HCT116 (cell line): ENCODE results near the gene GRK2. TPM values are rescaled to one million over a fixed set of nuclear protein-coding genes. Genes with fewer than 3 reads are reported as not detected.

Source experiments
- ATAC-seq: fragments of 200-7000 bp; cut with Tn5 transposase; 2 replicates; pipeline ENCODE4 v1.9.1; 2020; ENCODE audit warnings: mild to moderate bottlenecking, moderate library complexity
- BruUV-seq: library from RNA; stranded (reverse); fragments of 400-500 nt; replicated peaks from 2 replicates; lab custom pipeline; 2021; lab: Mats Ljungman, UMichigan
- CTCF ChIA-PET: fragments of 300-600 bp; sonication (Branson Sonifier 250); formaldehyde crosslinking; loops from one replicate; lab custom pipeline; 2021; ENCODE audit warnings: antibody characterized with exemption; lab: Charles Lee
- POLR2A ChIA-PET: fragments of 300-600, 350-600 bp; sonication (Branson Sonifier 250); formaldehyde crosslinking; loops from one replicate; lab custom pipeline; 2021; ENCODE audit warnings: antibody characterized with exemption; lab: Charles Lee
- RAD21 ChIA-PET, 2 experiments: fragments of 300-600 bp; sonication (Branson Sonifier 250); formaldehyde crosslinking; loops; one replicate each; lab custom pipeline; 2023; ENCODE audit warnings: low total read pairs in 2 of 2; ENCODE audit not compliant: uncharacterized antibody in 2 of 2, unreplicated experiment in 2 of 2, low non-redundant PET in 1 of 2; lab: Charles Lee
- DNase-seq: peaks from one replicate; pipeline ENCODE4 v3.0.0-alpha.2; 2010; ENCODE audit warnings: low read depth, low spot score
- H2AFZ ChIP-seq: fragments of 200-600 bp; shearing (Covaris generic), sonication (generic); 2 replicates; pipeline ENCODE4 v1.6.1; 2017; ENCODE audit warnings: low read depth, mixed run types, mixed read lengths, antibody characterized with exemption, low read length; ENCODE audit not compliant: poor library complexity, severe bottlenecking
- H3K27ac ChIP-seq: 2 replicates; pipeline ENCODE4 v1.5.1; 2012; ENCODE audit warnings: low read depth, low read length
- H3K27me3 ChIP-seq: fragments of 200-600 bp; sonication (generic); 2 replicates; pipeline ENCODE4 v1.6.1; 2016; ENCODE audit warnings: mixed run types, low read length, mixed read lengths; ENCODE audit not compliant: insufficient read depth
- H3K36me3 ChIP-seq, 2 experiments: fragments of 200-500 bp in 1 of 2; fragments of 200-600 bp in 1 of 2; sonication (Bioruptor generic) in 1 of 2; sonication (generic) in 1 of 2; 2 replicates each; pipeline versions ENCODE4 v1.5.1 to v1.6.1; 2014 to 2016; ENCODE audit warnings: low read length in 2 of 2, inconsistent platforms in 1 of 2, mixed read lengths in 1 of 2, mixed run types in 1 of 2; ENCODE audit not compliant: insufficient read depth in 2 of 2, control insufficient read depth in 1 of 2
- H3K4me1 ChIP-seq, 2 experiments: fragments of 200-600 bp in 1 of 2; sonication (generic) in 1 of 2; 2 replicates each; pipeline versions ENCODE4 v1.5.1 to v1.6.1; 2012 to 2017; ENCODE audit warnings: low read length in 2 of 2, inconsistent platforms in 1 of 2, mild to moderate bottlenecking in 1 of 2, mixed read lengths in 1 of 2, mixed run types in 1 of 2, moderate library complexity in 1 of 2; ENCODE audit not compliant: insufficient read depth in 2 of 2, control insufficient read depth in 1 of 2
- H3K4me2 ChIP-seq: fragments of 200-600 bp; sonication (generic); 2 replicates; pipeline ENCODE4 v1.6.1; 2017; ENCODE audit warnings: mixed run types, low read length, mixed read lengths
- H3K4me3 ChIP-seq, 2 experiments: fragments of 200-600 bp in 1 of 2; sonication (generic) in 1 of 2; replicated peaks in 1 of 2; 2 replicates each; pipeline ENCODE4 v1.5.1; 2011 to 2016; ENCODE audit warnings: low read length in 2 of 2, control low read depth in 1 of 2, low read depth in 1 of 2, mild to moderate bottlenecking in 1 of 2, mixed read lengths in 1 of 2, mixed run types in 1 of 2
- H3K79me2 ChIP-seq: fragments of 200-600 bp; sonication (generic); 2 replicates; pipeline ENCODE4 v1.6.1; 2017; ENCODE audit warnings: mild to moderate bottlenecking, mixed run types, low read length, moderate library complexity, mixed read lengths; ENCODE audit not compliant: insufficient read depth
- H3K9ac ChIP-seq: fragments of 200-600 bp; sonication (generic); 2 replicates; pipeline ENCODE4 v1.6.1; 2016; ENCODE audit warnings: low read length, mixed read lengths
- H3K9me2 ChIP-seq: fragments of 200-600 bp; sonication (generic), shearing (Covaris generic); 2 replicates; pipeline ENCODE4 v1.6.1; 2017; ENCODE audit warnings: mixed run types, mild to moderate bottlenecking, moderate library complexity; ENCODE audit not compliant: insufficient read depth
- H3K9me3 ChIP-seq, 2 experiments: fragments of 200-500 bp in 1 of 2; fragments of 200-600 bp in 1 of 2; sonication (Bioruptor generic) in 1 of 2; sonication (generic) in 1 of 2; 2 replicates each; pipeline ENCODE4 v1.6.1; 2014 to 2017; ENCODE audit warnings: low read length in 2 of 2, mixed read lengths in 2 of 2, inconsistent platforms in 1 of 2, low read depth in 1 of 2, mild to moderate bottlenecking in 1 of 2, mixed run types in 1 of 2, moderate library complexity in 1 of 2; ENCODE audit not compliant: control insufficient read depth in 1 of 2, insufficient read depth in 1 of 2
- H4K20me1 ChIP-seq: fragments of 200-600 bp; sonication (generic), shearing (Covaris generic); 2 replicates; pipeline ENCODE4 v1.6.1; 2017; ENCODE audit warnings: mixed run types, mild to moderate bottlenecking, moderate library complexity; ENCODE audit not compliant: insufficient read depth
- CEBPB ChIP-seq: IDR thresholded peaks from 2 replicates; pipeline ENCODE4 v1.6.1; 2012; ENCODE audit warnings: low read depth
- EGR1 ChIP-seq: IDR thresholded peaks from 2 replicates; pipeline ENCODE4 v1.6.1; 2012; ENCODE audit warnings: low read depth
- ELF1 ChIP-seq: IDR thresholded peaks from 2 replicates; pipeline ENCODE4 v1.6.1; 2012; ENCODE audit warnings: low read depth, borderline replicate concordance
- FOSL1 ChIP-seq: IDR thresholded peaks from 2 replicates; pipeline ENCODE4 v1.6.1; 2012; ENCODE audit warnings: low read depth
- JUND ChIP-seq: IDR thresholded peaks from 2 replicates; pipeline ENCODE4 v1.6.1; 2012
- POLR2AphosphoS5 ChIP-seq: IDR thresholded peaks from 2 replicates; pipeline ENCODE4 v1.6.1; 2011; ENCODE audit warnings: mild to moderate bottlenecking, low read depth, low read length, moderate library complexity
- RAD21 ChIP-seq: IDR thresholded peaks from 2 replicates; pipeline ENCODE4 v1.6.1; 2012; ENCODE audit warnings: low read depth, mild to moderate bottlenecking
- SIN3A ChIP-seq: IDR thresholded peaks from 2 replicates; pipeline ENCODE4 v1.6.1; 2012; ENCODE audit warnings: low read depth
- SP1 ChIP-seq: IDR thresholded peaks from 2 replicates; pipeline ENCODE4 v1.6.1; 2012; ENCODE audit warnings: low read depth
- SRF ChIP-seq: IDR thresholded peaks from 2 replicates; pipeline ENCODE4 v1.6.1; 2012; ENCODE audit warnings: low read depth
- TCF7L2 ChIP-seq: IDR thresholded peaks from 2 replicates; pipeline ENCODE4 v1.7.0; 2011; ENCODE audit warnings: borderline replicate concordance, inconsistent platforms; ENCODE audit not compliant: insufficient read depth, insufficient read length; ENCODE audit errors: extremely low read depth
- ZNF274 ChIP-seq: fragments of 200-500 bp; sonication (Bioruptor generic); IDR thresholded peaks from 2 replicates; pipeline ENCODE4 v1.6.1; 2014; ENCODE audit warnings: mild to moderate bottlenecking, low read depth, low read length, inconsistent platforms
- intact Hi-C: fragments of 100-400 bp; cut with micrococcal nuclease; formaldehyde crosslinking; loops from 2 replicates; pipeline ENCODE4 v1.10.0; 2022
- total RNA-seq: library from RNA; stranded (reverse); gene quantifications from one replicate; pipeline ENCODE4 v1.2.1, GENCODE V29; 2021; ENCODE audit not compliant: unreplicated experiment
- TF ChIP-seq, protein P1 (sequence below), 3 experiments: fragments of 200-600 bp in 1 of 3; sonication (generic) in 1 of 3; IDR thresholded peaks in 2 of 3; conservative IDR thresholded peaks in 1 of 3; 2 replicates each; pipeline ENCODE4 v1.5.1; 2012 to 2017; ENCODE audit warnings: low read depth in 2 of 3, low read length in 2 of 3, antibody characterized with exemption in 1 of 3, borderline replicate concordance in 1 of 3, control low read depth in 1 of 3, mild to moderate bottlenecking in 1 of 3, mixed read lengths in 1 of 3, mixed run types in 1 of 3, moderate library complexity in 1 of 3; ENCODE audit not compliant: insufficient read depth in 1 of 3
- TF ChIP-seq, protein P2 (sequence below): IDR thresholded peaks from 2 replicates; pipeline ENCODE4 v1.6.1; 2012; ENCODE audit warnings: low read depth
- TF ChIP-seq, protein P3 (sequence below): IDR thresholded peaks from 2 replicates; pipeline ENCODE4 v1.6.1; 2011; ENCODE audit warnings: mild to moderate bottlenecking, low read length, moderate library complexity; ENCODE audit not compliant: insufficient replicate concordance; ENCODE audit errors: extremely low read depth
- TF ChIP-seq, protein P4 (sequence below): IDR thresholded peaks from 2 replicates; pipeline ENCODE4 v1.6.1; 2012

The GRK2 gene
- total RNA-seq, 1 experiment from 2014 or later, result 83.0 TPM

- intact Hi-C loops, result no loop called here
- no peak overlapping the region for H3K27ac ChIP-seq
- H3K4me3 ChIP-seq, result no peak overlapping the region
- ATAC-seq (no peak), DNase-seq (no peak)
- 0 out of 2 replicates have a peak, but pooled peaks cover 7% of the 10 kb centered on the region for H3K79me2 ChIP-seq
- no peaks in the 10 kb centered on the region for H4K20me1 ChIP-seq
- no peaks in the 10 kb centered on the region for H3K9me3 ChIP-seq
- no peak overlapping the region for H3K4me2 ChIP-seq
- ChIA-PET RAD21 (no interaction called here), CTCF (no interaction called here), POLR2A (no interaction called here)
- TF ChIP-seq TCF7L2, result no peak
- TF ChIP-seq SIN3A, result no peak
- no peak for TF ChIP-seq POLR2AphosphoS5
- TF ChIP-seq SP1, result no peak
- TF ChIP-seq JUND, result no peak
- TF ChIP-seq, protein P1, sequence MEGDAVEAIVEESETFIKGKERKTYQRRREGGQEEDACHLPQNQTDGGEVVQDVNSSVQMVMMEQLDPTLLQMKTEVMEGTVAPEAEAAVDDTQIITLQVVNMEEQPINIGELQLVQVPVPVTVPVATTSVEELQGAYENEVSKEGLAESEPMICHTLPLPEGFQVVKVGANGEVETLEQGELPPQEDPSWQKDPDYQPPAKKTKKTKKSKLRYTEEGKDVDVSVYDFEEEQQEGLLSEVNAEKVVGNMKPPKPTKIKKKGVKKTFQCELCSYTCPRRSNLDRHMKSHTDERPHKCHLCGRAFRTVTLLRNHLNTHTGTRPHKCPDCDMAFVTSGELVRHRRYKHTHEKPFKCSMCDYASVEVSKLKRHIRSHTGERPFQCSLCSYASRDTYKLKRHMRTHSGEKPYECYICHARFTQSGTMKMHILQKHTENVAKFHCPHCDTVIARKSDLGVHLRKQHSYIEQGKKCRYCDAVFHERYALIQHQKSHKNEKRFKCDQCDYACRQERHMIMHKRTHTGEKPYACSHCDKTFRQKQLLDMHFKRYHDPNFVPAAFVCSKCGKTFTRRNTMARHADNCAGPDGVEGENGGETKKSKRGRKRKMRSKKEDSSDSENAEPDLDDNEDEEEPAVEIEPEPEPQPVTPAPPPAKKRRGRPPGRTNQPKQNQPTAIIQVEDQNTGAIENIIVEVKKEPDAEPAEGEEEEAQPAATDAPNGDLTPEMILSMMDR (IDR thresholded peaks at IDR 0.05 in 2 of 3, conservative IDR thresholded peaks at IDR 0.05 in 1 of 3; ENCODE audit: borderline replicate concordance in 1 of 3, insufficient read depth in 1 of 3, low read depth in 2 of 3, low read length in 2 of 3), result no peak
- TF ChIP-seq SRF, result no peak
- TF ChIP-seq, protein P2, sequence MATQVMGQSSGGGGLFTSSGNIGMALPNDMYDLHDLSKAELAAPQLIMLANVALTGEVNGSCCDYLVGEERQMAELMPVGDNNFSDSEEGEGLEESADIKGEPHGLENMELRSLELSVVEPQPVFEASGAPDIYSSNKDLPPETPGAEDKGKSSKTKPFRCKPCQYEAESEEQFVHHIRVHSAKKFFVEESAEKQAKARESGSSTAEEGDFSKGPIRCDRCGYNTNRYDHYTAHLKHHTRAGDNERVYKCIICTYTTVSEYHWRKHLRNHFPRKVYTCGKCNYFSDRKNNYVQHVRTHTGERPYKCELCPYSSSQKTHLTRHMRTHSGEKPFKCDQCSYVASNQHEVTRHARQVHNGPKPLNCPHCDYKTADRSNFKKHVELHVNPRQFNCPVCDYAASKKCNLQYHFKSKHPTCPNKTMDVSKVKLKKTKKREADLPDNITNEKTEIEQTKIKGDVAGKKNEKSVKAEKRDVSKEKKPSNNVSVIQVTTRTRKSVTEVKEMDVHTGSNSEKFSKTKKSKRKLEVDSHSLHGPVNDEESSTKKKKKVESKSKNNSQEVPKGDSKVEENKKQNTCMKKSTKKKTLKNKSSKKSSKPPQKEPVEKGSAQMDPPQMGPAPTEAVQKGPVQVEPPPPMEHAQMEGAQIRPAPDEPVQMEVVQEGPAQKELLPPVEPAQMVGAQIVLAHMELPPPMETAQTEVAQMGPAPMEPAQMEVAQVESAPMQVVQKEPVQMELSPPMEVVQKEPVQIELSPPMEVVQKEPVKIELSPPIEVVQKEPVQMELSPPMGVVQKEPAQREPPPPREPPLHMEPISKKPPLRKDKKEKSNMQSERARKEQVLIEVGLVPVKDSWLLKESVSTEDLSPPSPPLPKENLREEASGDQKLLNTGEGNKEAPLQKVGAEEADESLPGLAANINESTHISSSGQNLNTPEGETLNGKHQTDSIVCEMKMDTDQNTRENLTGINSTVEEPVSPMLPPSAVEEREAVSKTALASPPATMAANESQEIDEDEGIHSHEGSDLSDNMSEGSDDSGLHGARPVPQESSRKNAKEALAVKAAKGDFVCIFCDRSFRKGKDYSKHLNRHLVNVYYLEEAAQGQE, result no peak
- TF ChIP-seq EGR1, result no peak
- TF ChIP-seq RAD21, result no peak
- TF ChIP-seq FOSL1, result no peak
- TF ChIP-seq CEBPB, result no peak
- TF ChIP-seq, protein P3, sequence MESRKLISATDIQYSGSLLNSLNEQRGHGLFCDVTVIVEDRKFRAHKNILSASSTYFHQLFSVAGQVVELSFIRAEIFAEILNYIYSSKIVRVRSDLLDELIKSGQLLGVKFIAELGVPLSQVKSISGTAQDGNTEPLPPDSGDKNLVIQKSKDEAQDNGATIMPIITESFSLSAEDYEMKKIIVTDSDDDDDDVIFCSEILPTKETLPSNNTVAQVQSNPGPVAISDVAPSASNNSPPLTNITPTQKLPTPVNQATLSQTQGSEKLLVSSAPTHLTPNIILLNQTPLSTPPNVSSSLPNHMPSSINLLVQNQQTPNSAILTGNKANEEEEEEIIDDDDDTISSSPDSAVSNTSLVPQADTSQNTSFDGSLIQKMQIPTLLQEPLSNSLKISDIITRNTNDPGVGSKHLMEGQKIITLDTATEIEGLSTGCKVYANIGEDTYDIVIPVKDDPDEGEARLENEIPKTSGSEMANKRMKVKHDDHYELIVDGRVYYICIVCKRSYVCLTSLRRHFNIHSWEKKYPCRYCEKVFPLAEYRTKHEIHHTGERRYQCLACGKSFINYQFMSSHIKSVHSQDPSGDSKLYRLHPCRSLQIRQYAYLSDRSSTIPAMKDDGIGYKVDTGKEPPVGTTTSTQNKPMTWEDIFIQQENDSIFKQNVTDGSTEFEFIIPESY, result no peak
- TF ChIP-seq, protein P4, sequence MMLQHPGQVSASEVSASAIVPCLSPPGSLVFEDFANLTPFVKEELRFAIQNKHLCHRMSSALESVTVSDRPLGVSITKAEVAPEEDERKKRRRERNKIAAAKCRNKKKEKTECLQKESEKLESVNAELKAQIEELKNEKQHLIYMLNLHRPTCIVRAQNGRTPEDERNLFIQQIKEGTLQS, result no peak
- TF ChIP-seq ELF1, result no peak
- no peak for TF ChIP-seq ZNF274
- no peak overlapping the region for H2AFZ ChIP-seq
- no peak overlapping the region for H3K9ac ChIP-seq
- no peaks in the 10 kb centered on the region for H3K9me2 ChIP-seq
- H3K36me3 ChIP-seq, result peaks cover 38 to 49% of the 10 kb centered on the region in 2 experiments
- no TSS peak for BruUV-seq
- peaks cover 0 to 4% of the 10 kb centered on the region in 2 experiments; a peak in 1 of 4 replicates for H3K4me1 ChIP-seq
- no peaks in the 10 kb centered on the region for H3K27me3 ChIP-seq
Observed at GRCh38 chr11:67255864-67256263, 10.4 kb upstream of the GRK2 start.
